Ascending aorta (tissue), 2 donors: ENCODE data around the gene CNTLN. TPM values are rescaled to one million over a fixed set of nuclear protein-coding genes. Genes with fewer than 3 reads are reported as not detected.
"Not testable (repeated sequence)": the region's sequence is repeated elsewhere in the genome, so short reads cannot be mapped to it uniquely, and the experiment has no call there.

Source experiments
- DNase-seq, 2 donors: peaks; one replicate each; pipeline ENCODE4 v3.0.0-alpha.2; 2019; ENCODE audit warnings: low spot score in 2 of 2
- H3K27ac ChIP-seq, 2 donors: fragments of 200-600 bp; sonication (generic); one replicate each; pipeline ENCODE4 v1.5.1; 2016 to 2017; ENCODE audit warnings: mild to moderate bottlenecking in 1 of 2
- H3K27me3 ChIP-seq: fragments of 200-600 bp; sonication (generic); one replicate; pipeline ENCODE4 v1.5.1; 2017
- H3K36me3 ChIP-seq, 2 donors: fragments of 200-600 bp; sonication (generic); one replicate each; pipeline ENCODE4 v1.5.1; 2016
- H3K4me1 ChIP-seq, 2 donors: fragments of 200-600 bp; sonication (generic); one replicate each; pipeline ENCODE4 v1.5.1; 2016 to 2017; ENCODE audit warnings: mild to moderate bottlenecking in 1 of 2
- H3K4me3 ChIP-seq, 2 donors: fragments of 200-600 bp; sonication (generic); one replicate each; pipeline ENCODE4 v1.5.1; 2016 to 2017; ENCODE audit warnings: mild to moderate bottlenecking in 1 of 2
- H3K9me3 ChIP-seq, 2 donors: fragments of 200-600 bp; sonication (generic); one replicate each; pipeline ENCODE4 v1.5.1; 2016
- intact Hi-C: fragments of 100-400 bp; cut with DNase I; formaldehyde crosslinking; loops from one replicate; pipeline ENCODE4 v1.15.1; 2023
- total RNA-seq: library from RNA; depleted of rRNA; stranded (reverse); fragments of >200 nt; gene quantifications from one replicate; pipeline ENCODE4 v1.1.0, GENCODE V29; 2016
- TF ChIP-seq, protein P1 (sequence below), 3 experiments: fragments of 200-600 bp in 2 of 3; fragments of 450-650 bp in 1 of 3; sonication (generic) in 2 of 3; IDR thresholded peaks; one replicate each; pipeline ENCODE4 v1.5.1; 2016 to 2019; ENCODE audit warnings: antibody characterized with exemption in 3 of 3, mild to moderate bottlenecking in 1 of 3, moderate library complexity in 1 of 3

CNTLN gene
- total RNA-seq, 1 donor from 2014 or later: 3.5 TPM

DNA sequence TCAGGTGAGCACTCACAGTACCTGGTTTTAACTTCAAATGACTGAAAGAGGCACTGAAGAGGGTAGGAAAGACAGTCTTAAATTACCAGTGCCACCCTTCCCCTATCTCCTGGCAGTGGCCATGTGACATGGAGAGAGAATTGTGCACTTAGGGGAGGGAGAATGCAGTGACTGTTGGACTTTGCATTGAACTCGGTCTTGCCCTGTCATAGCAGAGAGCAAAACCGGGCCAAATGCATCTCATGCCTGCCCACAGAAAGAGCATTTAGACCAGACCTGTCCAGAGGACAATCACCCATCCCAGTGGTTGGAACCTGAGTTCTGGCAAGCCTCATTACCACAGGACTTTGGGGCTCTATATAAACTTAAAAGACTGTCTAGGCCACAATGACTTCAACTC is 232.2 kb downstream of the CNTLN start:
- TF ChIP-seq, protein P1, sequence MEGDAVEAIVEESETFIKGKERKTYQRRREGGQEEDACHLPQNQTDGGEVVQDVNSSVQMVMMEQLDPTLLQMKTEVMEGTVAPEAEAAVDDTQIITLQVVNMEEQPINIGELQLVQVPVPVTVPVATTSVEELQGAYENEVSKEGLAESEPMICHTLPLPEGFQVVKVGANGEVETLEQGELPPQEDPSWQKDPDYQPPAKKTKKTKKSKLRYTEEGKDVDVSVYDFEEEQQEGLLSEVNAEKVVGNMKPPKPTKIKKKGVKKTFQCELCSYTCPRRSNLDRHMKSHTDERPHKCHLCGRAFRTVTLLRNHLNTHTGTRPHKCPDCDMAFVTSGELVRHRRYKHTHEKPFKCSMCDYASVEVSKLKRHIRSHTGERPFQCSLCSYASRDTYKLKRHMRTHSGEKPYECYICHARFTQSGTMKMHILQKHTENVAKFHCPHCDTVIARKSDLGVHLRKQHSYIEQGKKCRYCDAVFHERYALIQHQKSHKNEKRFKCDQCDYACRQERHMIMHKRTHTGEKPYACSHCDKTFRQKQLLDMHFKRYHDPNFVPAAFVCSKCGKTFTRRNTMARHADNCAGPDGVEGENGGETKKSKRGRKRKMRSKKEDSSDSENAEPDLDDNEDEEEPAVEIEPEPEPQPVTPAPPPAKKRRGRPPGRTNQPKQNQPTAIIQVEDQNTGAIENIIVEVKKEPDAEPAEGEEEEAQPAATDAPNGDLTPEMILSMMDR (IDR thresholded peaks at IDR 0.05): no peak
- peaks cover 11 to 25% of the 10 kb centered on the region in 2 donors for H3K36me3 ChIP-seq
- peaks cover 0 to 3% of the 10 kb centered on the region in 2 donors for H3K9me3 ChIP-seq
- no peak for DNase-seq
- no peaks in the 10 kb centered on the region for H3K4me1 ChIP-seq
- no peak overlapping the region for H3K27ac ChIP-seq
- H3K27me3 ChIP-seq: no peaks in the 10 kb centered on the region
- intact Hi-C loops: no loop called here
- no peak overlapping the region for H3K4me3 ChIP-seq

DNA sequence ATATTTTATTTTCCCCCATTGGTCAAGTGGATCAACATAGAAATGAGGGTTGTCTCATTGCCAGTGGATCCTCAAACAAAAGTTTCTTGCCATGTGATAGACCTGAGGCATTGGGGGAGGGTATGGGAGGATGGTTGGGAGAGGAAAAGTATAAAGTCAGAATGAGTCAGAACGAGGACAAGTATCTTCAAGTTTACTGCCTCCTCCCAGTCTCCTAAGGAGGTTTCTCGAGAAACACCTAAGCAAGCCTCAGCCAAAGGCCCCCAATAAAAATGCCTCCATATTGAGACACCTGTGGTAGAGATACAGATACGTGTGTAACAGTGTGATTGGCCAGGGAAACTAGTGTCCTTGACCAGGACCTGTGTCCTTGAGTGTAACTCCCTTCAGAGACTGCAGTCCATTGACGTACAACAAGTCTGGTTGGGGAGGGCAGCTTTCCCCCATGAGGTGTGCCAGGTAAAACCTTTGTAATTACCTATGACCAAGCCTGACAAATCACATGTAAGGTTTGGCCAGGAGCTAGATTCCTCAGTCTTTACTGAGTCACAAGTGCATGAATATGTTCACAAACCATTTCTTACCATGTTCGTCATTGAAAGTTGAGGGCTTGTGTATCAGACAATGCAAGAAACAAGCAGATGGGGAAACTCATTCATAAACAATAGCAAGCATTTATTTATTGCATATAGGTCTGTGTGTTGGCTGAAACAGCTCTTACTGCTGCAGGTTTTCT is 245.5 kb downstream of the CNTLN start:
- DNase-seq: no peak
- Histone ChIP-seq H3K36me3 (no peaks in the 10 kb centered on the region), H3K4me1 (no peaks in the 10 kb centered on the region), H3K27me3 (no peaks in the 10 kb centered on the region), H3K9me3 (no peaks in the 10 kb centered on the region), H3K27ac (no peak overlapping the region), H3K4me3 (no peak overlapping the region)
- intact Hi-C loops: no loop called here
- TF ChIP-seq, protein P1 (IDR thresholded peaks at IDR 0.05): no peak

DNA sequence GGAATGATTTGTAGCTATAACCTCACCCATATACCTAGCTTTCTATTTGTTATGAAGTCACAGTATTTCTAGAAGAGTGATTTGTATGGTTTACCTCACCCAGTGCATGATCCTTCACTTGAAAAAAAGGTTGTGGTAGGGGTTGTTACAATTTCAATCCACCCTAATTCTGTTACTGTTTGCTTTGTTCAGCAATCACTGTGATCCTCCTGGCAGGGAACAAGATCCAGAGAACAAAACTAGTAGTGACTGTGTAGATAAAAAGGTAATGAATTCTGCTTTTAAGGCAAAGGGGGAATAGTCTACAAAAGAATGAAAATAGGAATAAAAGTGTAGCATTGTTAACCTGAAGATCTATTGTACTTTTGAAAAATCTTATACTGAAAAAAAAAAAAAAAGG is 252.7 kb downstream of the CNTLN start:
- Histone ChIP-seq H3K4me1 (no peaks in the 10 kb centered on the region), H3K27me3 (no peaks in the 10 kb centered on the region), H3K9me3 (no peaks in the 10 kb centered on the region), H3K27ac (no peak overlapping the region), H3K4me3 (no peak overlapping the region), H3K36me3 (no peaks in the 10 kb centered on the region)
- TF ChIP-seq, protein P1 (IDR thresholded peaks at IDR 0.05): no peak
- no peak for DNase-seq
- intact Hi-C loops: no loop called here

DNA sequence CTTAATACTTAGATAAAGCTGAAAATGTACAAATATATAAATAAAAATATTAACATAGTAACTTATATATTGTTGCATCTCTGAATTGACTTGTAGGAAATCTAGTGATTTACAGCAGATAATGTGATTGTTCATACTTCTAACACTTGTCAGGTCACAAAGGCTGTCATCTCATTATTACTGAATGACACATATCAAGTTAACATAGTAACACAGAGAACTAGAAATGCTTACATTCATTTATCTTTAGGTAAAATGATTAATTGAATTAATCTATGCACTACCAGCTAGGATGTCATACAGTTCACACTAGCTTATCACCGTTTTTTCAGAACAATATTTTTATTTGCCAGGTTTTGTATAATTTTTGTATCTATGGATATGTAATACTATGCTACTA is 254.2 kb downstream of the CNTLN start:
- H3K36me3 ChIP-seq: no peaks in the 10 kb centered on the region
- TF ChIP-seq, protein P1 (IDR thresholded peaks at IDR 0.05): no peak
- DNase-seq: no peak
- intact Hi-C loops: no loop called here
- H3K27me3 ChIP-seq: no peaks in the 10 kb centered on the region
- H3K27ac ChIP-seq: no peak overlapping the region
- H3K4me3 ChIP-seq: no peak overlapping the region
- no peaks in the 10 kb centered on the region for H3K4me1 ChIP-seq
- H3K9me3 ChIP-seq: no peaks in the 10 kb centered on the region

DNA sequence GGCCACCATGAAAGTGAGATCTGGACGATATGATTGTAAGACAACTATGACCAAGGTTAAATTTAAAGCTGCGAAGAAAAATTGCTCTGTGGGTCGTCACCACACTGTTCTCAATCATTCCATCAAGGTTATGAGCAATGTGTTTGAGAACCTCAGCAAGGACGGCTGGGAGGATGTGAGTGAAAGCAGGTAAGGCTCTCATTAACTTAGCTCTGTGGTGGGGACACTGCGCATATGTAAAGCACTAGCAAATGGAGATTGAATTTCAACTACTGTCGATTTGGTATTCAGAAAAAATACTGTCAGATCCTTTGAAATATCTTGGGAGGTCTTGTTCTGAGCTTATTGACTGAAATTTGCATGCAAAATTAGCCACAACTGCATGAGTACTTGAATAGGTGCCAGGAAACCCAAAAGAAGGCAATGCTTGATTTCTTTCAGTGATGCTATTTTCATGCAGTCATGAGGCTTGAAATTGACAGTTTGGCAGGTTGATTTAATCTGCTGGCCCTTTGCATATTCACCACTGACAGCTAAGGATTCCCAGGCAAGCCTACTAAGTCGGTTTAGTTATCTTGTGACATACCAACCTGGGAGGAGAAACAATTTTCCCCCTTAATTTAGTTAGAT is 260.2 kb downstream of the CNTLN start:
- TF ChIP-seq, protein P1 (IDR thresholded peaks at IDR 0.05): no peak
- Histone ChIP-seq H3K36me3 (peaks cover under 1 to 3% of the 10 kb centered on the region in 2 donors), H3K27me3 (no peaks in the 10 kb centered on the region), H3K4me1 (no peaks in the 10 kb centered on the region), H3K4me3 (no peak overlapping the region), H3K9me3 (no peaks in the 10 kb centered on the region), H3K27ac (no peak overlapping the region)
- DNase-seq: no peak
- intact Hi-C loops: no loop called here

DNA sequence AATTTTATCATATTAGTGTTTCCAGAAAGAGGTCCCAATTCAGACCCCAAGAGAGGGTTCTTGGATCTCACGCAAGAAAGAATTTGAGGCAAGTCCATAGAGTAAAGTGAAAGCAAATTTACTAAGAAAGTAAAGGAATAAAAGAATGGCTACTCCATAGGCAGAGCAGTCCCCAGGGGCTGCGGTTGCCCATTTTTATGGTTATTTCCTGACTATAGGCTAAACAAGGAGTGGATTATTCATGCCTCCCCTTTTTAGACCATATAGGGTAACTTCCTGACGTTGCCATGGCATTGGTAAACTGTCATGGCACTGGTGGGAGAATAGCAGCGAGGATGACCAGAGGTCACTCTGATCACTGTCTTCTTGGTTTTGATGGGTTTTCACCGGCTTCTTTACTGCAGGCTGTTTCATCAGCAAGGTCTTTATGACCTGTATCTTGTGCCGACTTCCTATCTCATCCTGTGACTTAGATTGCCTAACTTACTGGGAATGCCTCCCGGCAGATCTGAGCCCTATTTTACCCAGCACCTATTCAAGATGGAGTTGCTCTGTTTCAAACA is 262.4 kb downstream of the CNTLN start:
- DNase-seq, H3K9me3 ChIP-seq, H3K27ac ChIP-seq, H3K4me3 ChIP-seq, H3K36me3 ChIP-seq, H3K4me1 ChIP-seq, intact Hi-C loops, H3K27me3 ChIP-seq: not testable (repeated sequence)
